ENCODE measurements around the gene CACNA2D3.

- TF ChIP-seq CTCF (IDR thresholded peaks at IDR 0.05) (no peak), POLR2A (IDR thresholded peaks at IDR 0.05) (no peak), EP300 (IDR thresholded peaks at IDR 0.05) (no peak)
Observed at GRCh38 chr3:54600441-54601204, 478.3 kb downstream of the CACNA2D3 start.

Data from tibial nerve (tissue), 4 donors.